ENCODE measurements around the gene MKLN1. TPM values are rescaled to one million over a fixed set of nuclear protein-coding genes. Genes with fewer than 3 reads are reported as not detected.

The MKLN1 gene
- total and polyA plus RNA-seq, 10 of the 15 experiments (the other 5 are each of a cell fraction or from before 2014, with no cell fraction given), result 13.6 to 55.8 (median 29.3) TPM

- TF ChIP-seq PKNOX1 (IDR thresholded peaks at IDR 0.05) (no peak), ZNF24 (IDR thresholded peaks at IDR 0.05) (peak; percentile 44; the same call in 1 of the 2 replicates), ZBTB4 (CRISPR knock-in tag; IDR thresholded peaks at IDR 0.05) (no peak), SUZ12 (IDR thresholded peaks at IDR 0.05; ENCODE audit: unreplicated experiment) (no peak)
These were observed 96.6 kb downstream of the MKLN1 start (continued) for GRCh38 chr7:131424219-131424822.

GRCh38 chr7:131425992-131426391 lies 98.3 kb downstream of the MKLN1 start:
- ATAC-seq (no peak), DNase-seq (ENCODE audit: low read depth, low spot score) (no peak), FAIRE-seq (no peak)
- CTCF ChIA-PET, result interaction anchor here (1.8 kb wide), 1 partner anchor 386 kb away, joined by 6 read pairs; no protein-coding TSS in a partner anchor
- H3K27ac ChIP-seq (ENCODE audit: control insufficient read depth, insufficient read depth), result no peak overlapping the region
- intact Hi-C loops (cut with micrococcal nuclease; ENCODE audit: unreplicated experiment) (loop anchor here (2.0 kb wide), 1 partner anchor 19 kb away; no protein-coding TSS in a partner anchor), in situ Hi-C loops (cut with MboI) (loop anchor here (10.0 kb wide), 1 partner anchor 361 kb away; no protein-coding TSS in a partner anchor)
- no peaks in the 10 kb centered on the region for H4K20me1 ChIP-seq (ENCODE audit: control insufficient read depth, insufficient read depth)
- H2AFZ ChIP-seq (ENCODE audit: control insufficient read depth, low read depth, low read length), result no peak overlapping the region
- peaks cover 3 to 15% of the 10 kb centered on the region in 2 experiments for H3K36me3 ChIP-seq (ENCODE audit: control insufficient read depth in 2 of 2, insufficient read depth in 2 of 2, low read length in 1 of 2)
- H3K27me3 ChIP-seq (replicated peaks in 1 of 2; ENCODE audit: control insufficient read depth in 2 of 2, insufficient read depth in 2 of 2, low read length in 1 of 2), result no peaks in the 10 kb centered on the region
- RAD21 ChIA-PET (ENCODE audit: unreplicated experiment), result no interaction called here
- WGBS (ENCODE audit: insufficient coverage, insufficient replicate concordance, low lambda C conversion rate, missing lambda C conversion rate), result 96% methylated on average over 3 of the region's 3 CpGs
- H3K4me2 ChIP-seq (ENCODE audit: control insufficient read depth, insufficient read depth), result no peak overlapping the region
- H3K4me3 ChIP-seq, result no peak overlapping the region
- H3K4me1 ChIP-seq (ENCODE audit: control insufficient read depth, insufficient read depth, low read length), result no peaks in the 10 kb centered on the region
- SMC1A ChIA-PET (ENCODE audit: uncharacterized antibody, unreplicated experiment), result interaction anchor here (1.6 kb wide), 1 partner anchor 14 kb away, joined by 3 read pairs; no protein-coding TSS in a partner anchor
- H3K9me3 ChIP-seq (replicated peaks; ENCODE audit: control insufficient read depth, insufficient read depth, low read length), result no peaks in the 10 kb centered on the region
- POLR2A ChIA-PET, result no interaction called here
- no peak overlapping the region for H3K9ac ChIP-seq (ENCODE audit: control insufficient read depth, insufficient read depth, low read length)
- no peaks in the 10 kb centered on the region for H3K79me2 ChIP-seq (ENCODE audit: control insufficient read depth, insufficient read depth, low read length)
- BruUV-seq (replicated peaks), result no TSS peak
- no peak for TF ChIP-seq JUNB (IDR thresholded peaks at IDR 0.05)
- no peak for TF ChIP-seq NBN (IDR thresholded peaks at IDR 0.05)
- TF ChIP-seq NR2F1 (conservative IDR thresholded peaks at IDR 0.05), result no peak
- TF ChIP-seq CBX3 (IDR thresholded peaks at IDR 0.05; ENCODE audit: borderline replicate concordance, low read depth), result no peak
- no peak for TF ChIP-seq CUX1 (IDR thresholded peaks at IDR 0.05; ENCODE audit: insufficient replicate concordance, low read depth, low read length)
- TF ChIP-seq ATF2 (IDR thresholded peaks at IDR 0.05; ENCODE audit: low read length), result no peak
- TF ChIP-seq LARP7 (IDR thresholded peaks at IDR 0.05), result no peak
- no peak for TF ChIP-seq POLR2AphosphoS5 (IDR thresholded peaks at IDR 0.05; ENCODE audit: low read length)

All from GM12878 (cell line).